Gastrocnemius medialis (tissue), 4 donors: ENCODE results near the gene SAMD10.

ENCODE experiments used
- CTCF ChIP-seq, 5 experiments: fragments of 450-650 bp in 3 of 5; fragments of 200-600 bp in 2 of 5; sonication (generic) in 2 of 5; IDR thresholded peaks in 4 of 5; conservative IDR thresholded peaks in 1 of 5; 1 replicate in 4 of 5; 2 replicates in 1 of 5; pipeline ENCODE4 v1.5.1; 2016 to 2019; ENCODE audit warnings: antibody characterized with exemption in 5 of 5, mild to moderate bottlenecking in 3 of 5, moderate library complexity in 3 of 5
- POLR2A ChIP-seq, 2 donors: fragments of 450-650 bp; IDR thresholded peaks; one replicate each; pipeline ENCODE4 v1.6.1; 2017; ENCODE audit warnings: antibody characterized with exemption in 2 of 2, mild to moderate bottlenecking in 2 of 2, moderate library complexity in 2 of 2

- TF ChIP-seq CTCF (IDR thresholded peaks at IDR 0.05 in 4 of 5, conservative IDR thresholded peaks at IDR 0.05 in 1 of 5) (no peak), POLR2A (IDR thresholded peaks at IDR 0.05) (no peak)
These were observed 25.5 kb downstream of the SAMD10 start for GRCh38 chr20:63953764-63954429.
